OCI-LY3 (cell line): ENCODE measurements around the gene CREB5.

ENCODE experiments used
- H2AFZ ChIP-seq: fragments of 200-600, 300-600 bp; shearing (Covaris generic); 2 replicates; pipeline ENCODE4 v1.6.0; 2014; ENCODE audit warnings: antibody characterized with exemption, low read depth, low read length
- H3K27ac ChIP-seq: fragments of 200-600, 300-600 bp; sonication (generic); 2 replicates; pipeline ENCODE4 v1.5.1; 2014; ENCODE audit warnings: mild to moderate bottlenecking, low read length, moderate library complexity, mixed read lengths
- H3K27me3 ChIP-seq: fragments of 200-600, 300-600 bp; sonication (generic); 2 replicates; pipeline ENCODE4 v1.6.1; 2014; ENCODE audit warnings: low read depth, low read length, mixed read lengths
- H3K36me3 ChIP-seq: fragments of 200-600, 300-600 bp; sonication (generic); replicated peaks from 2 replicates; pipeline ENCODE3; 2014; ENCODE audit warnings: low read depth, low read length, mixed read lengths
- H3K4me1 ChIP-seq: fragments of 300-600, 200-600 bp; sonication (generic); 2 replicates; pipeline ENCODE4 v1.6.1; 2014; ENCODE audit warnings: low read length, mixed read lengths
- H3K4me2 ChIP-seq: fragments of 200-600, 300-600 bp; sonication (generic); 2 replicates; pipeline ENCODE4 v1.6.1; 2014; ENCODE audit warnings: low read length, mixed read lengths
- H3K4me3 ChIP-seq: fragments of 300-600, 200-600 bp; sonication (generic); 2 replicates; pipeline ENCODE4 v1.5.1; 2014; ENCODE audit warnings: antibody characterized with exemption, mild to moderate bottlenecking, low read length, moderate library complexity
- H3K79me2 ChIP-seq: fragments of 300-600, 200-600 bp; shearing (Covaris generic); 2 replicates; pipeline ENCODE4 v1.6.1; 2014; ENCODE audit warnings: mild to moderate bottlenecking, low read length, mixed read lengths
- H3K9ac ChIP-seq: fragments of 300-600, 200-600 bp; shearing (Covaris generic); 2 replicates; pipeline ENCODE4 v1.6.0; 2014; ENCODE audit warnings: mild to moderate bottlenecking, low read length, moderate library complexity
- H3K9me3 ChIP-seq: fragments of 200-600, 300-600 bp; shearing (Covaris generic); 2 replicates; pipeline ENCODE4 v1.6.1; 2014; ENCODE audit warnings: low read length, mixed read lengths; ENCODE audit not compliant: insufficient read depth
- H4K20me1 ChIP-seq: fragments of 200-600, 300-600 bp; sonication (generic); 2 replicates; pipeline ENCODE4 v1.6.1; 2016; ENCODE audit warnings: low read length, mixed read lengths; ENCODE audit not compliant: insufficient read depth
- EZH2phosphoT487 ChIP-seq: fragments of 200-600 bp; shearing (Covaris generic); IDR thresholded peaks from 2 replicates; pipeline ENCODE4 v1.6.1; 2018; ENCODE audit warnings: antibody characterized with exemption, mixed run types, low read depth
- TF ChIP-seq, protein P1 (sequence below): fragments of 200-600, 300-600 bp; sonication (generic); IDR thresholded peaks from 2 replicates; pipeline ENCODE4 v1.5.1; 2014; ENCODE audit warnings: antibody characterized with exemption, low read length, low read depth

CREB5 gene

GRCh38 chr7:28584235-28584634, 171.9 kb downstream of the CREB5 start:
- no peaks in the 10 kb centered on the region for H3K79me2 ChIP-seq
- no peak overlapping the region for H3K4me2 ChIP-seq
- no peak overlapping the region for H3K27ac ChIP-seq
- H3K9me3 ChIP-seq: no peaks in the 10 kb centered on the region
- peaks cover 35% of the 10 kb centered on the region for H3K27me3 ChIP-seq
- H4K20me1 ChIP-seq: no peaks in the 10 kb centered on the region
- no peak overlapping the region for H3K9ac ChIP-seq
- H3K4me1 ChIP-seq: no peaks in the 10 kb centered on the region
- TF ChIP-seq, protein P1, sequence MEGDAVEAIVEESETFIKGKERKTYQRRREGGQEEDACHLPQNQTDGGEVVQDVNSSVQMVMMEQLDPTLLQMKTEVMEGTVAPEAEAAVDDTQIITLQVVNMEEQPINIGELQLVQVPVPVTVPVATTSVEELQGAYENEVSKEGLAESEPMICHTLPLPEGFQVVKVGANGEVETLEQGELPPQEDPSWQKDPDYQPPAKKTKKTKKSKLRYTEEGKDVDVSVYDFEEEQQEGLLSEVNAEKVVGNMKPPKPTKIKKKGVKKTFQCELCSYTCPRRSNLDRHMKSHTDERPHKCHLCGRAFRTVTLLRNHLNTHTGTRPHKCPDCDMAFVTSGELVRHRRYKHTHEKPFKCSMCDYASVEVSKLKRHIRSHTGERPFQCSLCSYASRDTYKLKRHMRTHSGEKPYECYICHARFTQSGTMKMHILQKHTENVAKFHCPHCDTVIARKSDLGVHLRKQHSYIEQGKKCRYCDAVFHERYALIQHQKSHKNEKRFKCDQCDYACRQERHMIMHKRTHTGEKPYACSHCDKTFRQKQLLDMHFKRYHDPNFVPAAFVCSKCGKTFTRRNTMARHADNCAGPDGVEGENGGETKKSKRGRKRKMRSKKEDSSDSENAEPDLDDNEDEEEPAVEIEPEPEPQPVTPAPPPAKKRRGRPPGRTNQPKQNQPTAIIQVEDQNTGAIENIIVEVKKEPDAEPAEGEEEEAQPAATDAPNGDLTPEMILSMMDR: no peak
- TF ChIP-seq EZH2phosphoT487: no peak
- H3K36me3 ChIP-seq: no peaks in the 10 kb centered on the region
- H3K4me3 ChIP-seq: no peak overlapping the region
- no peak overlapping the region for H2AFZ ChIP-seq

DNA sequence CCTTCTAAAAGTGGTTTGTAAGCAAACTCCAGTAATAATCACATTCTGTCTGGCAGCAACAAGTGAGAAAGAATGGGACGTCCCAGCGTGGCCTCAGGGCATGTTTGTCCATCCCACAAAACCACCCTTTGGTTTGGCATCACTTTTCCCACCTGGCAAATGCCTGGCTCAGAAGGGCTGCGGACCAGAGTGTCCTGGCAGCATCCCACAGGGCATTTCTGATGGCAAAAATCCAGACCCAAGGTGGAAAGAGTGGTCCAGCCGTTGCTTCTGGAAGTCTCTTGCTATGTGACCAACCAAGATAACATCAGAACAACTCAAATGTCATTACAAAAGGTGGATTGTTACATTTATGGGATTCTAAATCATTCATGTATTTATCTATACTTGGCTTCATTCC, 174.4 kb downstream of the CREB5 start:
- H3K4me3 ChIP-seq: no peak overlapping the region
- H3K36me3 ChIP-seq: no peaks in the 10 kb centered on the region
- no peak overlapping the region for H3K27ac ChIP-seq
- H3K27me3 ChIP-seq: peaks cover 28% of the 10 kb centered on the region
- H3K4me2 ChIP-seq: no peak overlapping the region
- TF ChIP-seq, protein P1: no peak
- no peak for TF ChIP-seq EZH2phosphoT487
- no peaks in the 10 kb centered on the region for H3K9me3 ChIP-seq
- H2AFZ ChIP-seq: no peak overlapping the region
- no peak overlapping the region for H3K9ac ChIP-seq
- H3K79me2 ChIP-seq: no peaks in the 10 kb centered on the region
- no peaks in the 10 kb centered on the region for H3K4me1 ChIP-seq
- H4K20me1 ChIP-seq: no peaks in the 10 kb centered on the region

DNA sequence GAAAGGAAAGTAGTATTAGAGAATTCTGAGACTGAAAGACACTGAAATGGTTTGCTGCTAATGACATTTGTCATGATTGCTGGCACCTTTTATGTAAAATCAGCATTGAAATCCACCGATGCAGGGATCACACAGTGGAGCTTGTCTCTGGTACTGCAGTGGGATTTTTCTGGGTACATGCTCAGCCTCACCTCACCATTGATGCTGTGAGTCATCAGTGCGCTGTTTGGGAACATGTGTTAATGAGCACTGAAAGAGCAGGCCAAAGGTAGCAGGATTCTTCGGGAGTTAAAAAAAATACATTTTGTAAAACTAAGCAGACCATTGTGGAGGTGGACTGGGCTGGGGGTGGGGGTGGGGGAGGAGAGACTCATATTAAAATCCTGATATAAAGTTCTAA, 174.9 kb downstream of the CREB5 start:
- no peaks in the 10 kb centered on the region for H4K20me1 ChIP-seq
- H2AFZ ChIP-seq: no peak overlapping the region
- H3K4me3 ChIP-seq: no peak overlapping the region
- no peaks in the 10 kb centered on the region for H3K36me3 ChIP-seq
- H3K79me2 ChIP-seq: no peaks in the 10 kb centered on the region
- no peak overlapping the region for H3K27ac ChIP-seq
- H3K27me3 ChIP-seq: peaks cover 26% of the 10 kb centered on the region
- no peak for TF ChIP-seq EZH2phosphoT487
- TF ChIP-seq, protein P1: no peak
- no peaks in the 10 kb centered on the region for H3K4me1 ChIP-seq
- no peak overlapping the region for H3K4me2 ChIP-seq
- H3K9me3 ChIP-seq: no peaks in the 10 kb centered on the region
- H3K9ac ChIP-seq: no peak overlapping the region

DNA sequence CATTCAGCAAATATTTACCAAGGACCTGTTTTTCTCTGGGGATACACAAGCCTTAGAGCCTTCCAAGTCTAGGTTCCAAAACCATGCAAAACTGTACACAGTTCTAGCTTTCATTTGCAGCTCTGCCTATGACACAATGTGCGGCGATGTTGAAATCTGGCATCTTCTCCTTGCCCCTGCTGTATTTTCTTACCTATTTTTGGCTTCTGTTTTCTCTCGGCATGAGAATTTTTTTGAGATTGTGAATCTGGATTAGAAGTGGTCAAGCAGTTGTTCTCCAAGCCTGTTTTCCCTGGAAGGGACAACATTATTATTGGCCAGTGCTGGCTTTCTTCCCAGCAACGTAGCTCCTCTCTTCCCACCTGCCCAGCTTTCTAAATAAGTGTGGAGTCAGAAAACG, 176.3 kb downstream of the CREB5 start:
- H3K4me1 ChIP-seq: no peaks in the 10 kb centered on the region
- H3K9ac ChIP-seq: no peak overlapping the region
- H3K79me2 ChIP-seq: no peaks in the 10 kb centered on the region
- H2AFZ ChIP-seq: no peak overlapping the region
- no peaks in the 10 kb centered on the region for H3K9me3 ChIP-seq
- no peak overlapping the region for H3K4me3 ChIP-seq
- no peak overlapping the region for H3K27ac ChIP-seq
- TF ChIP-seq EZH2phosphoT487: no peak
- TF ChIP-seq, protein P1: no peak
- no peaks in the 10 kb centered on the region for H3K36me3 ChIP-seq
- H4K20me1 ChIP-seq: no peaks in the 10 kb centered on the region
- H3K4me2 ChIP-seq: no peak overlapping the region
- H3K27me3 ChIP-seq: peaks cover 19% of the 10 kb centered on the region
